ENCODE measurements around the gene LDLRAD4.

Gene LDLRAD4

DNA sequence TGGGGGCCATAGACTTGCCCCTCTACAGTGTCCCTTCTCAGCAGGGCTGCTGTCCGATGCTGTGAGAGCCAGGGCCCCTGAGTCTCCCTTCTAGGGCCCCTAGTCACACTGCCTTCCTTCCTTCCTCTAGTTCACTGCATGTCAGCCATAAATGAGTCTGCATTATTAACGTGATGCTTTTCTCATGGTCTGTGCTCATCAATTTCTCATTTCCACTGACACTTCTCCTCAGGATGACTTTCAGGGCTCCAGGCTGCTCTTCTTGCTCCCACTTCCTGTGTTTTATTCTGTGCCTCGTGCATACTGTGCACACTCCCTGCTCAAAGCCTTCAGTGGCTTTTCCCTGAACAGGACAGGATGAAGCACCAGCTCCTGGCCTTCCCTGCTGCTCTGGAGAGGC is 361.3 kb downstream of the LDLRAD4 start:
- no peak overlapping the region for H2AFZ ChIP-seq (ENCODE audit: low read length, unreplicated experiment)
- H3K4me3 ChIP-seq (ENCODE audit: low read depth, low read length), result no peak overlapping the region
- H3K4me1 ChIP-seq (ENCODE audit: control insufficient read depth, insufficient read depth, low read length, unreplicated experiment), result peaks cover 2% of the 10 kb centered on the region
- no peaks in the 10 kb centered on the region for H3K79me2 ChIP-seq (ENCODE audit: control insufficient read depth, insufficient read depth, low read length, unreplicated experiment)
- H3K36me3 ChIP-seq (ENCODE audit: insufficient read depth, low read length), result no peaks in the 10 kb centered on the region
- no peak overlapping the region for H3K27ac ChIP-seq (ENCODE audit: low read depth, low read length)
- H3K27me3 ChIP-seq (ENCODE audit: insufficient read depth, low read length), result peaks cover 43% of the 10 kb centered on the region

DNA sequence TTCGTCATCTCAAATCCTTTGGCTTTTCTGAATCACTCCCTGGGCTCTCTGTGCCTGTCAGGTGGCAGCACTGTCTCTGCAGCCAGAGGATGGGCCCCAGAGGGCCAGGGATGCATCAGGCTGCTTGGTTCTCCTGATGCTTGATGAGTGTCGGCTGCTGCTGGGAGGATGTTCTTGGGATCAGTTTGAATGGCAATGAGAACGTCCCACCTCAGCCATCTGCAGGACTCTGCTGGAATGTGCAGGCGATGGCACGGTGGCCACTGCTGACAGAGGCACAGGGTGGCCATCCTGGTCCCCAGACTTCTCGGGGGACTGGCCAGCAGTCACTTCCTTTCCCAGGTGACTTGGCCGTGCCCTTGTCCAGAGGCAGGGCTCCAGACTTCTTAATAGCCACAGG is 361.8 kb downstream of the LDLRAD4 start:
- Histone ChIP-seq H3K79me2 (ENCODE audit: control insufficient read depth, insufficient read depth, low read length, unreplicated experiment) (no peaks in the 10 kb centered on the region), H3K27ac (ENCODE audit: low read depth, low read length) (no peak overlapping the region), H2AFZ (ENCODE audit: low read length, unreplicated experiment) (no peak overlapping the region), H3K4me3 (ENCODE audit: low read depth, low read length) (no peak overlapping the region), H3K27me3 (ENCODE audit: insufficient read depth, low read length) (peaks cover 47% of the 10 kb centered on the region), H3K4me1 (ENCODE audit: control insufficient read depth, insufficient read depth, low read length, unreplicated experiment) (peaks cover 2% of the 10 kb centered on the region), H3K36me3 (ENCODE audit: insufficient read depth, low read length) (no peaks in the 10 kb centered on the region)

DNA sequence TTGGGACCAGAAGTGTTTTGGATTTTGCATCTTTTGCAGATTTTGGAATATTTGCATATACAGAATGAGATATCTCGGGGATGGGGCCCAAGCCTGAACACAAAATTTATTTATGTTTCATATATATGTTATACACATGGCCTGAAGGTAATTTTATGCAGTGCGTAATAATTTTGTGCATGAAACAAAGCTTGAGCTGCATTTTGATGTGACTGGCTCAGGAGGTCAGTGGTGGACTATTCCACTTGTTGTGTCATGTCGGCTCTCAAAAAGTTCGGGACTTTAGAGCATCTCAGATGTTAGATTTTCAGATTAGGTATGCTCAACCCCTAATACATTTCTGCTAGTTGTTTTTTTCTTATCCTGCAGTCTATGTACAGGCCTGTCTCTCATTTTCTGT is 362.4 kb downstream of the LDLRAD4 start:
- Histone ChIP-seq H3K79me2 (ENCODE audit: control insufficient read depth, insufficient read depth, low read length, unreplicated experiment) (no peaks in the 10 kb centered on the region), H3K36me3 (ENCODE audit: insufficient read depth, low read length) (no peaks in the 10 kb centered on the region), H3K4me3 (ENCODE audit: low read depth, low read length) (no peak overlapping the region), H3K4me1 (ENCODE audit: control insufficient read depth, insufficient read depth, low read length, unreplicated experiment) (peaks cover 2% of the 10 kb centered on the region), H2AFZ (ENCODE audit: low read length, unreplicated experiment) (no peak overlapping the region), H3K27ac (ENCODE audit: low read depth, low read length) (no peak overlapping the region), H3K27me3 (ENCODE audit: insufficient read depth, low read length) (peaks cover 46% of the 10 kb centered on the region)

DNA sequence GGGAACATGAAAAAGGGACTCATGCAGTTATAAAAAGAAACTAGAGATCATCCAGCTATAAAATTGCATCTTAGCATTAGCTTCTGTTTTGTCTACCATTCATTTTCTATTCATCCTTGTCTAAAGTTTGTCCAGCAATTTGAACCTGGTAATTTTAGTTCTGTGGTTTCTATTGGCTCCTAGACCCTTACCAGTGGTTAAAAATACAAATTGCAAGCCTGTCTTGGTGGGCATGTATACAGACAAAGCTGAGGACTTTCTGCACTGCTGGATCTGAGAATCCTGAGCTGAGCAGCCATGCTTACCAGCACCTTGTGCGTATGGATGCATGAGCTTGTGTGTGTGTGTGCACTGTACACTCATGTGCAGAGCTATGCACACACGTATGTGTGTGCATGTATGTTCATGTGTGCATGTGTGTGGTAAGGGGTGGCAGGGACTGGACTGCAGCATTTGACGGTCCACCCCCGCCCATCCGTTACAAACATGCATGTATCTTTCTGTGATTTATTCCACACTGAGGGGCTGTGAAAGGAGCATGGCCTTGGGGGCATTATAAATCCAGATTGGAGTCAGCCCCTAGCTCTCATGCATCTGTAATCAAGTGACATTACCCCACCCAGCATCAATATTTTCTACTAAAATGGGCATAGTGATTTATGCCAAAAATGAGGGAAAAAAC is 363.1 kb downstream of the LDLRAD4 start:
- Histone ChIP-seq H3K4me3 (ENCODE audit: low read depth, low read length) (no peak overlapping the region), H3K36me3 (ENCODE audit: insufficient read depth, low read length) (no peaks in the 10 kb centered on the region), H3K79me2 (ENCODE audit: control insufficient read depth, insufficient read depth, low read length, unreplicated experiment) (no peaks in the 10 kb centered on the region), H2AFZ (ENCODE audit: low read length, unreplicated experiment) (no peak overlapping the region), H3K27ac (ENCODE audit: low read depth, low read length) (no peak overlapping the region), H3K4me1 (ENCODE audit: control insufficient read depth, insufficient read depth, low read length, unreplicated experiment) (peaks cover 2% of the 10 kb centered on the region), H3K27me3 (ENCODE audit: insufficient read depth, low read length) (peaks cover 46% of the 10 kb centered on the region)

DNA sequence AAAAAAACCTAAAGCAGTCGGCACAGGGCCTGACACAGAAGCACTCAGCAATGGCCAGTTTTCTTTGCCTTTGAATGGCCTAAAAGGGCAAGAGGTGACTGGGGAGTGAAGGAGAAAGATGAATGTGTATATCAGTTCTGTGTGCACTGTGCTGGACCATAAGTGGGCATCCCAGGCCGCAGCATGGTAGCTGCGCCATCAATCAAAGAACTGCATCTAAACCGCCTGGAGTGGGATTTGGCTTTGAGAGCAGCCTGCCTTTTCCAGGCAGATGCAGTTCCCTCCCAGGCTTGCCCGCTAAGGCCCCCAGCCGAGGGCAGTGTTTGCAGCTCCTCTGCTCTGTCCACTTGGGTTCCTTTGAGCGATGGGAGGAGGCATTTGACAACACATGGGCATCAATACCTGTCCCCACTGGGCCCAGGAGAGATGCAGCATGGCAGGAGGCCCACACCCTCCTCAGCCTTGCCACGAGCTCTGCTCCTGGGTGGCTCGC is 363.7 kb downstream of the LDLRAD4 start:
- no peaks in the 10 kb centered on the region for H3K36me3 ChIP-seq (ENCODE audit: insufficient read depth, low read length)
- H3K4me1 ChIP-seq (ENCODE audit: control insufficient read depth, insufficient read depth, low read length, unreplicated experiment), result peaks cover 2% of the 10 kb centered on the region
- H3K27me3 ChIP-seq (ENCODE audit: insufficient read depth, low read length), result peaks cover 45% of the 10 kb centered on the region

DNA sequence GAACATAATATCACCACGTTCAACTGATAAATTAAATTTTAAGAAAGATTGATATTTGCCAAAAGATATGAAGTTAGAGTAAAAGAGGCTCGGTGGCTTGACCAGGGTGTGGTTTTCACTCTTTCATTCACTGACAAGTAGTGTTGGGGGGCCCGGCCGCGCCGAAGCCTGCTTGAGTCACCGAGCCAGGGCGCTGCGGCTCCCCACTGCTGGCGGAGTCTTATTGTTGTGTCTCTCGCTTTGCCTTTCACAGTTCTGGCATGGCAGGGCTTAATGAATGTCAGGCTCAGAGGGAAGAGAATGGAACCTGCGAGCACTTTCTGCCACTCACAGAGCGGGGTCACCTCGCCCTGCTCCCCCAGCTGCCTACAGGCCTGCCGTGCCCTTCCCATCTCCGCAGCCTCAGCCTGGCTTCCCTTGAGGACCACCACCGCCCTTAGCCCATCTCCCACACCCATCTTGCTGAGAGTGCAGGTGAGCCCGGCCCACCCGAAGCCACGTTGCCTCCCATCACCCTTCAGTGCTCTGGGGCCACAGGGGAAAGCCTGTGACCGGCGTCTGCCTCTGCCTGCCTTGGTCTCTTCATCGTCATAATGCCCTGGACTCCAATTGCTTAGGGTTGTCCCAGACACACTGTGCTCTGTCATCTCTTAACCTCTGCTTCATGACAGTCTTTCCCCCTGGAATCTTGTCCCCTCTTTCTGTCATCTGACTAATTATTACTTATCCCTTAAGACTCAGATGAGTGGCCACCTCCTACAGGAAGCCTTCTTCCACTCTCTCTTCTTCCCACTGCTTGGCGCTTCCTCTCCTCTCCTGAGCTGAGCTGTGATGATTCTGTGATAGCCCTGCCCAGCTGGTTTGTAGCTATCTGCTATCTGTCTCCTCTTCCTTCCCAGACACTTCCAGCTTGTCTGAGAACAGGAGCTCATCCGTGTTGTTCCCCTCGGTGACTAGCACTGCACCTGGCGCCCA is 365.3 kb downstream of the LDLRAD4 start:
- H3K4me1 ChIP-seq (ENCODE audit: control insufficient read depth, insufficient read depth, low read length, unreplicated experiment), result no peaks in the 10 kb centered on the region
- H3K27ac ChIP-seq (ENCODE audit: low read depth, low read length), result no peak overlapping the region

More for the DNA sequence above, 363.7 kb downstream of the LDLRAD4 start:
- Histone ChIP-seq H3K4me3 (ENCODE audit: low read depth, low read length) (no peak overlapping the region), H3K79me2 (ENCODE audit: control insufficient read depth, insufficient read depth, low read length, unreplicated experiment) (no peaks in the 10 kb centered on the region), H2AFZ (ENCODE audit: low read length, unreplicated experiment) (no peak overlapping the region), H3K27ac (ENCODE audit: low read depth, low read length) (no peak overlapping the region)

DNA sequence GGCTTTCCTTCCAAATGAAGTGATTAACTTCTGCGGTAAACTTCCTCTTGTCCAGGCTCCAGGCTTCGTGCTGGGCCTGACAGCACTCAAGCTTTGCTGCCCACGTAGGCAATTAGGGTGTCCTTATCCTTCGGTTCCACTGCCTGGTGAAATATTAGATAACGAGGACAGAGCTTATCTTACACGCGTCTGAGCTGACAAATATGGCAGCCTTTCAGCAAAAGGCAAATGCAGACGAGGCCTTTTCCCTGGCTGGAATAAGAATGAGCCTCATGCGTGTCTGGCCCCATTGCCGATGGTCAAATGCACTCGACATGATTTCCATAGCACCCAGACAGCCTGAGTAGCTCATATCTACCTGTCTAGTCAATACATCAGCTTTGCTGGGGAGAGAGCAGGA is 366.3 kb downstream of the LDLRAD4 start:
- no peaks in the 10 kb centered on the region for H3K36me3 ChIP-seq (ENCODE audit: insufficient read depth, low read length)
- no peaks in the 10 kb centered on the region for H3K79me2 ChIP-seq (ENCODE audit: control insufficient read depth, insufficient read depth, low read length, unreplicated experiment)
- H3K27ac ChIP-seq (ENCODE audit: low read depth, low read length), result no peak overlapping the region
- H3K4me1 ChIP-seq (ENCODE audit: control insufficient read depth, insufficient read depth, low read length, unreplicated experiment), result no peaks in the 10 kb centered on the region
- H3K27me3 ChIP-seq (ENCODE audit: insufficient read depth, low read length), result peaks cover 44% of the 10 kb centered on the region
- H3K4me3 ChIP-seq (ENCODE audit: low read depth, low read length), result no peak overlapping the region
- no peak overlapping the region for H2AFZ ChIP-seq (ENCODE audit: low read length, unreplicated experiment)

More for the DNA sequence above, 365.3 kb downstream of the LDLRAD4 start:
- H2AFZ ChIP-seq (ENCODE audit: low read length, unreplicated experiment), result no peak overlapping the region
- H3K4me3 ChIP-seq (ENCODE audit: low read depth, low read length), result no peak overlapping the region
- no peaks in the 10 kb centered on the region for H3K79me2 ChIP-seq (ENCODE audit: control insufficient read depth, insufficient read depth, low read length, unreplicated experiment)
- H3K36me3 ChIP-seq (ENCODE audit: insufficient read depth, low read length), result no peaks in the 10 kb centered on the region
- H3K27me3 ChIP-seq (ENCODE audit: insufficient read depth, low read length), result peaks cover 47% of the 10 kb centered on the region

DNA sequence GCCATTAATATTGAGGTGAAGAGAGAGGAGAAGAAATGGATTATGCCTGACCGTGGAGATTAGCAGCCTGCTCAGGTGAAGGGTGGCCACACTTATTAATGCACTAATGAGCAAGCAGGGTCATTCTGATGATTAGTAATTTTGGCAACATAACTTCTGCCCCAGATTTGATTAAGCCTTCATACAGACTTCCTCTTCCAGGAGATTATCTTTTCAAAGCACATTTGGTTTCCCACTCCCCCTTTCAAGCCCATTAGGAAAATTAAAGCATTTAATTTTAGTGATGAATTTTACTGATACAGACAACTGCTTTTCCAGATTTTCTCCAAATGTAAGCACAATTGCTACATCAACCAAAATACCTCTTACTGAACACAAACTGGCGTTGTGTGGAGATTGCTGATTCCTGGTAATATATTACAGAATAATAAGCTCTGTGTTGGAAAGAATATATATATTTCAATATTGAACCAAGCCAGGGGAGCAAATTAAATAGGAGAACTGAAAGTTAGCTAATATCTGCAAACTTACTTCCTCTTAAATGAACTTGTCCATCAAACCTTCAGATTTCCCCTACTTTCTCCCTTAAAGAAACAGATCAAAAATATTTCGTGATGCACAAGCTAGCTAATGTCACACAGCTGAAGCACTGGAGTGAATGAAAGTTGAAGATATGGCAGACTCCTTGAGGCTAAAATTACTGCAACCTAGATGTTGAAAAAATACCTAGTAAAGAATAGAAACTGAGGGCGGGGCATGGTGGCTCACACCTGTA is 367.0 kb downstream of the LDLRAD4 start:
- H3K36me3 ChIP-seq (ENCODE audit: insufficient read depth, low read length), result no peaks in the 10 kb centered on the region
- H3K4me3 ChIP-seq (ENCODE audit: low read depth, low read length), result no peak overlapping the region
- no peak overlapping the region for H3K27ac ChIP-seq (ENCODE audit: low read depth, low read length)
- no peaks in the 10 kb centered on the region for H3K4me1 ChIP-seq (ENCODE audit: control insufficient read depth, insufficient read depth, low read length, unreplicated experiment)
- no peaks in the 10 kb centered on the region for H3K79me2 ChIP-seq (ENCODE audit: control insufficient read depth, insufficient read depth, low read length, unreplicated experiment)
- H3K27me3 ChIP-seq (ENCODE audit: insufficient read depth, low read length), result peaks cover 44% of the 10 kb centered on the region
- no peak overlapping the region for H2AFZ ChIP-seq (ENCODE audit: low read length, unreplicated experiment)

DNA sequence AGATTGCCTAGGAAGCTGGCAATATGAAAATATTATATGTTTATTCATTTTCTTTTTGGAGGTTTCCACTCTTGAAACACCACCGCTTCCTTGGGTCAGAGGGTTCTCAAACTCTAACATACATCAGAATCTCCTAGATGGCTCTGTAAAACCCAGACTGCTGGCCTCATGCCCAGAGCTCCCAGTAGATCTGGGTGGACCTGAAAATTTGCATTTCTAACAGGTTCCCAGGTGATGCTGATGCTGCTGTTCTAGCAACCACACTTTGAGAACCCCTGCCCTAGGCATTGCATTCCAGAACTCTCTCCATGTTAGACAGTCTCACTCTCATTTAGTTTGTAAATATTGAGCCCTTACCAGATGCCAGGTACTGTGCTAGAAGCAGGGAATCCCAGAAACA is 368.4 kb downstream of the LDLRAD4 start:
- H3K4me1 ChIP-seq (ENCODE audit: control insufficient read depth, insufficient read depth, low read length, unreplicated experiment), result no peaks in the 10 kb centered on the region
- H3K27me3 ChIP-seq (ENCODE audit: insufficient read depth, low read length), result peaks cover 45% of the 10 kb centered on the region
- H3K4me3 ChIP-seq (ENCODE audit: low read depth, low read length), result no peak overlapping the region
- H3K27ac ChIP-seq (ENCODE audit: low read depth, low read length), result no peak overlapping the region
- H2AFZ ChIP-seq (ENCODE audit: low read length, unreplicated experiment), result no peak overlapping the region
- H3K79me2 ChIP-seq (ENCODE audit: control insufficient read depth, insufficient read depth, low read length, unreplicated experiment), result no peaks in the 10 kb centered on the region
- no peaks in the 10 kb centered on the region for H3K36me3 ChIP-seq (ENCODE audit: insufficient read depth, low read length)

DNA sequence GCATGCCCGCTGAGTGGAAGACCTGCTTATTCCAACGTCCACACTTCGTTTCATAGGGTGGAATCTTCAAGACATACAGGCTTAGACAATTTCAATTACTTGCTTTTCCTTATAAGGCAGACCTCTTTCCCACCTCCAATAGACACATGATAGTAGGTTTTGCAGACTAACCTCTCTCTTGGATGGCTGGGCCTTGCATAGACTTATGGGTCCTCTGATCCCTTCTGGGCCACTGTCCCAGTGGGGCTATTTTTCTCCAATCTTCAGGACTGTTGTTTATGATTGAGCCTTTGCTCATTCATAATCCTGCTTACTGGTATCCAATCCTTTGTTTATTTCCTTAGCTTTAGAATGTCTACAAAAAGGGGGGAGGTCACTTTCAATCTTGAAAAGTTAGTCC is 368.9 kb downstream of the LDLRAD4 start:
- Histone ChIP-seq H3K36me3 (ENCODE audit: insufficient read depth, low read length) (no peaks in the 10 kb centered on the region), H3K27me3 (ENCODE audit: insufficient read depth, low read length) (peaks cover 45% of the 10 kb centered on the region), H2AFZ (ENCODE audit: low read length, unreplicated experiment) (no peak overlapping the region), H3K4me3 (ENCODE audit: low read depth, low read length) (no peak overlapping the region), H3K4me1 (ENCODE audit: control insufficient read depth, insufficient read depth, low read length, unreplicated experiment) (no peaks in the 10 kb centered on the region), H3K27ac (ENCODE audit: low read depth, low read length) (no peak overlapping the region), H3K79me2 (ENCODE audit: control insufficient read depth, insufficient read depth, low read length, unreplicated experiment) (no peaks in the 10 kb centered on the region)
